ENCODE measurements around the gene FAM107B.

DNA sequence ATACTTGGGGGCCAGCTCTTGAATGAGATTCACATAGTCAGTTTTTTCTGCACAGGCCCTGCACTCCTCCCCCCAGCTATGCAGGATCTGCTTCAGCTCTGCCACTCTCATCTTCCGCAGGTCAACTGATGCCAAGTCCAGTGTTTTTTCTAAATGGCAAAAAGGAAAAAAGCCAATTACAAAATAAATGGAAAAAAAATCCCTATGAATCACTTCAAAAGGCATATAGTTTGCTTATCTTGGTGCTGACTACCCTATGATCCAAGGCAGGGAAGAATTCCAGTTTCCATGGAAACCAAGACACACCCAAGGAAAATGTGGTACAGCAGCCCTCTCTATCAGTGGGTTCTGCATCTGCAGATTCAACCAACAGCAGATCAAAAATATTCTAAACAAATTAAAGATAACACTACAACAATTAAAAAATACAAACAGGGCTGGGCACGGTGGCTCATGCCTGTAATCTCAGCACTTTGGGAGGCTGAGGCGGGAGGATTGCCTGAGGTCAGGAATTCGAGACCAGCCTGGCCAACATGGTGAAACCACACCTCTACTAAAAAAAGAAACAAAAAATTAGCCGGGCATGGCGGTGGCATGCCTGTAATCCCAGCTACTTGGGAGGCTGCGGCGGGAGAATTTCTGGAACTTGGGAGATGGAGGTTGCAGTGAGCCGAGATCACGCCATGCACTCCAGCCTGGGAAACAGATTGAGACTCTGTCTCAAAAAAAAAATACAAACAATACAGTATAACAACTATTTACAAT, 45.5 kb upstream of the FAM107B start:
- TF ChIP-seq, protein P1, sequence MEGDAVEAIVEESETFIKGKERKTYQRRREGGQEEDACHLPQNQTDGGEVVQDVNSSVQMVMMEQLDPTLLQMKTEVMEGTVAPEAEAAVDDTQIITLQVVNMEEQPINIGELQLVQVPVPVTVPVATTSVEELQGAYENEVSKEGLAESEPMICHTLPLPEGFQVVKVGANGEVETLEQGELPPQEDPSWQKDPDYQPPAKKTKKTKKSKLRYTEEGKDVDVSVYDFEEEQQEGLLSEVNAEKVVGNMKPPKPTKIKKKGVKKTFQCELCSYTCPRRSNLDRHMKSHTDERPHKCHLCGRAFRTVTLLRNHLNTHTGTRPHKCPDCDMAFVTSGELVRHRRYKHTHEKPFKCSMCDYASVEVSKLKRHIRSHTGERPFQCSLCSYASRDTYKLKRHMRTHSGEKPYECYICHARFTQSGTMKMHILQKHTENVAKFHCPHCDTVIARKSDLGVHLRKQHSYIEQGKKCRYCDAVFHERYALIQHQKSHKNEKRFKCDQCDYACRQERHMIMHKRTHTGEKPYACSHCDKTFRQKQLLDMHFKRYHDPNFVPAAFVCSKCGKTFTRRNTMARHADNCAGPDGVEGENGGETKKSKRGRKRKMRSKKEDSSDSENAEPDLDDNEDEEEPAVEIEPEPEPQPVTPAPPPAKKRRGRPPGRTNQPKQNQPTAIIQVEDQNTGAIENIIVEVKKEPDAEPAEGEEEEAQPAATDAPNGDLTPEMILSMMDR (IDR thresholded peaks at IDR 0.05) = no peak
- TF ChIP-seq POLR2AphosphoS5 (IDR thresholded peaks at IDR 0.05) = no peak

Measured in breast epithelium (tissue), 3 donors.